Trophoblast cell (in vitro differentiated cells and primary cell): ENCODE results near the gene LBX2.
"Not testable (repeated sequence)": the region's sequence is repeated elsewhere in the genome, so short reads cannot be mapped to it uniquely, and the experiment has no call there.

Source experiments
- DNase-seq, 2 donors: peaks; one replicate each; pipeline ENCODE4 v3.0.0-alpha.2; 2016
- H2AFZ ChIP-seq: 2 replicates; pipeline ENCODE4 v1.6.1; 2013; ENCODE audit warnings: low read length, moderate library complexity, mild to moderate bottlenecking; ENCODE audit not compliant: insufficient read depth, poor library complexity
- H2AK5ac ChIP-seq: 2 replicates; pipeline ENCODE4 v1.6.1; 2013; ENCODE audit warnings: mild to moderate bottlenecking, low read length
- H2BK120ac ChIP-seq: 2 replicates; pipeline ENCODE4 v1.6.1; 2013; ENCODE audit warnings: low read length, mild to moderate bottlenecking, moderate library complexity; ENCODE audit not compliant: insufficient read depth, poor library complexity
- H2BK12ac ChIP-seq: 2 replicates; pipeline ENCODE4 v1.6.1; 2013; ENCODE audit warnings: mild to moderate bottlenecking, low read length, moderate library complexity
- H2BK5ac ChIP-seq: 2 replicates; pipeline ENCODE4 v1.6.1; 2013; ENCODE audit warnings: low read length, low read depth, moderate library complexity, mild to moderate bottlenecking; ENCODE audit not compliant: poor library complexity
- H3K14ac ChIP-seq: 2 replicates; pipeline ENCODE4 v1.6.1; 2013; ENCODE audit warnings: mild to moderate bottlenecking, low read length
- H3K18ac ChIP-seq: 2 replicates; pipeline ENCODE4 v1.6.1; 2013; ENCODE audit warnings: mild to moderate bottlenecking, low read length
- H3K23ac ChIP-seq: 2 replicates; pipeline ENCODE4 v1.6.1; 2013; ENCODE audit warnings: low read length
- H3K27ac ChIP-seq: 2 replicates; pipeline ENCODE4 v1.5.1; 2013; ENCODE audit warnings: low read depth, mild to moderate bottlenecking, inconsistent platforms, low read length, moderate library complexity
- H3K27me3 ChIP-seq: 2 replicates; pipeline ENCODE4 v1.6.1; 2013; ENCODE audit warnings: inconsistent platforms, mild to moderate bottlenecking, low read length, moderate library complexity; ENCODE audit not compliant: insufficient read depth
- H3K36me3 ChIP-seq, 2 experiments: 1 replicate in 1 of 2; 2 replicates in 1 of 2; pipeline ENCODE4 v1.6.1; 2013; ENCODE audit warnings: low read length in 2 of 2, mild to moderate bottlenecking in 2 of 2, moderate library complexity in 1 of 2; ENCODE audit not compliant: insufficient read depth in 2 of 2, control insufficient read depth in 1 of 2
- H3K4ac ChIP-seq: 2 replicates; pipeline ENCODE4 v1.6.1; 2013; ENCODE audit warnings: low read depth, mild to moderate bottlenecking, low read length, moderate library complexity
- H3K4me1 ChIP-seq, 2 experiments: 1 replicate in 1 of 2; 2 replicates in 1 of 2; pipeline ENCODE4 v1.6.1; 2013; ENCODE audit warnings: low read length in 2 of 2, mild to moderate bottlenecking in 2 of 2, moderate library complexity in 1 of 2; ENCODE audit not compliant: insufficient read depth in 2 of 2, control insufficient read depth in 1 of 2
- H3K4me2 ChIP-seq: 2 replicates; pipeline ENCODE4 v1.6.1; 2013; ENCODE audit warnings: inconsistent platforms, mild to moderate bottlenecking, low read length, moderate library complexity
- H3K4me3 ChIP-seq: 2 replicates; pipeline ENCODE4 v1.5.1; 2013; ENCODE audit warnings: mild to moderate bottlenecking, low read depth, low read length, inconsistent platforms
- H3K79me1 ChIP-seq: one replicate; pipeline ENCODE4 v1.6.1; 2013; ENCODE audit warnings: low read length
- H3K79me2 ChIP-seq: 2 replicates; pipeline ENCODE4 v1.6.1; 2013; ENCODE audit warnings: low read length, mild to moderate bottlenecking; ENCODE audit not compliant: control insufficient read depth, insufficient read depth, poor library complexity
- H3K9ac ChIP-seq: 2 replicates; pipeline ENCODE4 v1.6.1; 2013; ENCODE audit warnings: mild to moderate bottlenecking, low read length
- H3K9me3 ChIP-seq: 2 replicates; pipeline ENCODE4 v1.6.1; 2013; ENCODE audit warnings: low read depth, mild to moderate bottlenecking, control low read depth, inconsistent platforms, low read length; ENCODE audit not compliant: insufficient read depth
- H4K12ac ChIP-seq: 2 replicates; pipeline ENCODE4 v1.6.1; 2013; ENCODE audit warnings: low read depth, mild to moderate bottlenecking, low read length, moderate library complexity
- H4K8ac ChIP-seq: 2 replicates; pipeline ENCODE4 v1.6.1; 2013; ENCODE audit warnings: low read depth, mild to moderate bottlenecking, low read length, moderate library complexity
- H4K91ac ChIP-seq: one replicate; pipeline ENCODE4 v1.6.1; 2013; ENCODE audit warnings: low read depth, mild to moderate bottlenecking, low read length, moderate library complexity
- WGBS: extraction: QIAGEN DNeasy Blood & Tissue Kit; methylation state at CpG from one replicate; pipeline ENCODE4 v1.1.7; 2013; ENCODE audit warnings: missing lambda C conversion rate; ENCODE audit not compliant: insufficient read length, insufficient coverage; ENCODE audit errors: extremely low coverage; 5-methylcytosine and 5-hydroxymethylcytosine counted together

The LBX2 gene

DNA sequence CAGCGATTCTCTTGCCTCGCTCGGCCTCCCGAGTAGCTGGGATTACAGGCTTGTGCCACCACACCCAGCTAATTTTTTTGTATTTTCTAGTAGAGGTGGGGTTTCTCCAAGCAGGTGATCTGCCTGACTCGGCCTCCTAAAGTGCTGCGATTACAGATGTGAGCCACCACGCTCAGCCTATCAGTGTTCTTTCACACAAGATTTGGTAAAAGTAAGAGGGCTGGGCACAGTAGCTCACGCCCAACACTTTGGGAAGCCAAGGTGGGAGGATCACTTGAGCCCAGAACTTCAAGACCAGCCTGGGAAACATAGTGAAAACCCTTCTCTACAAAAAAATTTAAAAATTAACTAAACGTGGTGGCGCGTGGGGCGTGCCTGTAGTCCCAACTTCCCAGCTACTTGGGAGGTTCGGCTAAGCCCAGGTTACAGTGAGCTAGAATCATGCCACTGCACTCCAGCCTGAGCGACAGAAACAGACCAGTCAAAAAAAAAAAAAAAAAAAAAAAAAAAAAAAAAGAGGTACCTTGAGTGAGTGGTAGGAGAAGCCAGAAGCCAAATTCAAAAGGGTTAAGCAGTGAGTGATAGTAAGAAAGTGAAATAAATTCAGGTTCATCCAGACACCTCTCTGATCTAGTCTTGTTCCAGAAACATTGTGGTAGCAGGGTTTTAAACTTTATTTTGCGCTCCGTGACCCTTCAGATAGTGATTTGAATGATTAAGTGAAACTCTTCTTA lies 27.9 kb downstream of the LBX2 start:
- WGBS, result no CpG with 5 or more reads among the region's 16 CpGs
- no peak overlapping the region for H2BK5ac ChIP-seq

DNA sequence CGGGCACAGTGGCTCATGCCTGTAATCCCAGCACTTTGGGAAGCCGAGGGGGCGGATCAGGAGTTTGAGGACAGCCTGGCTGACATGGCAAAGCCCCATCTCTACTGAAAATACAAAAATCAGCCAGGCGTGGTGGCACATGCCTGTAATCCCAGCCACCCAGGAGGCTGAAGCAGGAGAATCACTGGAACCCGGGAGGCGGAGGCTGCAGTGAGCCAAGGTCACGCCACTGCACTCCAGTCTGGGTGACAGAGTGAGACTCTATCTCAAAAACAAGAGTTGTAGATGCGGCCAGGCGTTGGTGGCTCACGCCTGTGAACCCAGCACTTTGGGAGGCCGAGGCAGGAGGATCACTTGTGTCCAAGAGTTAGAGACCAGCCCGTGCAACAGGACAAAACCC lies 28.7 kb downstream of the LBX2 start:
- H2BK5ac ChIP-seq, DNase-seq: not testable (repeated sequence)

More for the DNA sequence above, 27.9 kb downstream of the LBX2 start:
- Histone ChIP-seq H3K79me1 (peaks cover 9% of the 10 kb centered on the region), H3K9ac (peak overlapping the region; percentile 83), H3K36me3 (peaks cover 12 to 15% of the 10 kb centered on the region in 2 experiments), H2BK12ac (no peak overlapping the region), H3K9me3 (peaks cover 1% of the 10 kb centered on the region), H3K18ac (no peak overlapping the region), H3K4me3 (peak overlapping the region; percentile 90), H3K23ac (no peak overlapping the region), H3K79me2 (peaks cover 3% of the 10 kb centered on the region), H3K14ac (no peak overlapping the region), H3K4ac (no peak overlapping the region), H2AK5ac (no peak overlapping the region), H3K4me2 (peak overlapping the region; percentile 67), H4K12ac (peak overlapping the region; percentile 85), H2BK120ac (no peak overlapping the region), H4K91ac (no peak overlapping the region), H4K8ac (peak overlapping the region; percentile 90), H3K27me3 (no peaks in the 10 kb centered on the region), H3K4me1 (peaks cover 5 to 7% of the 10 kb centered on the region in 2 experiments), H2AFZ (no peak overlapping the region), H3K27ac (peak overlapping the region; percentile 78)
- DNase-seq, result no peak

DNA sequence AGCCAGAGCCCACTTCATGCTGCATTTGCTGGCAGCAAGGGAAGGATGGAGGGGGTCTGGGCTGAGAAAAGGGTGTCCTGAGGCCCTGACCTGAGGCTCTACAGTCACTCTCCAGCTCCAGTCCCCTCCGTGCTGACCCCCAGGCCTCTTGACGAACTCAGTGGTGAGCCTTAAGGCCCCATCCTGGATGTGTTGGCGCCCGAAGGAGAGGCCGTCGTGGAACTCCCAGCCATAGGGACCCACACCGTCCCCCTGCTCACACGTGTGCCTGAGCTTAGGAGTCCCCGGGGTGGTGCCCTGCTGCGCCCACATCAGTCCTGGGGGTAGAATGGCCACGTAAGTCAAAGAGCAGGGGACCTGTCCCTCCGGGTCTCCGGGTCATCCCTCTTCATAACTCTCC lies 35.0 kb downstream of the LBX2 start:
- H3K27ac ChIP-seq, result no peak overlapping the region
- H3K36me3 ChIP-seq, result peaks cover 34% of the 10 kb centered on the region in 2 experiments
- H3K4me2 ChIP-seq, result peak overlapping the region; percentile 96
- peak overlapping the region; percentile 29 for H2BK120ac ChIP-seq
- peaks cover 8% of the 10 kb centered on the region for H3K79me1 ChIP-seq
- no CpG with 5 or more reads among the region's 13 CpGs for WGBS
- H3K27me3 ChIP-seq, result no peaks in the 10 kb centered on the region
- H3K14ac ChIP-seq, result peak overlapping the region; percentile 95
- H3K4me1 ChIP-seq, result peaks cover 4 to 8% of the 10 kb centered on the region in 2 experiments
- peak overlapping the region; percentile 94 for H3K9ac ChIP-seq
- peak overlapping the region; percentile 68 for H4K8ac ChIP-seq
- peaks cover 5% of the 10 kb centered on the region for H3K9me3 ChIP-seq
- peak overlapping the region; percentile 96 for H3K4ac ChIP-seq
- H3K4me3 ChIP-seq, result peak overlapping the region; percentile 99
- peaks cover 9% of the 10 kb centered on the region for H3K79me2 ChIP-seq
- H3K18ac ChIP-seq, result peak overlapping the region; percentile 60
- H4K12ac ChIP-seq, result peak overlapping the region; percentile 49
- peak overlapping the region; percentile 55 for H2AFZ ChIP-seq
- no peak for DNase-seq
- peak overlapping the region; percentile 46 for H3K23ac ChIP-seq
- peak overlapping the region; percentile 59 for H4K91ac ChIP-seq
- peak overlapping the region; percentile 93 for H2AK5ac ChIP-seq
- peak overlapping the region; percentile 7 for H2BK12ac ChIP-seq
- peak overlapping the region; percentile 34 for H2BK5ac ChIP-seq

More for the DNA sequence above, 28.7 kb downstream of the LBX2 start:
- H3K4me3 ChIP-seq, H3K4me2 ChIP-seq, H2BK120ac ChIP-seq, H3K27me3 ChIP-seq, H4K8ac ChIP-seq, H3K9ac ChIP-seq, H2AK5ac ChIP-seq, H4K12ac ChIP-seq, H2AFZ ChIP-seq, H3K14ac ChIP-seq, H3K27ac ChIP-seq, H4K91ac ChIP-seq, H2BK12ac ChIP-seq, H3K79me1 ChIP-seq, H3K4me1 ChIP-seq, H3K79me2 ChIP-seq, H3K23ac ChIP-seq, H3K18ac ChIP-seq, H3K4ac ChIP-seq, H3K9me3 ChIP-seq: not testable (repeated sequence)
- WGBS, result no CpG with 5 or more reads among the region's 12 CpGs
- peaks cover 12 to 15% of the 10 kb centered on the region in 2 experiments for H3K36me3 ChIP-seq

DNA sequence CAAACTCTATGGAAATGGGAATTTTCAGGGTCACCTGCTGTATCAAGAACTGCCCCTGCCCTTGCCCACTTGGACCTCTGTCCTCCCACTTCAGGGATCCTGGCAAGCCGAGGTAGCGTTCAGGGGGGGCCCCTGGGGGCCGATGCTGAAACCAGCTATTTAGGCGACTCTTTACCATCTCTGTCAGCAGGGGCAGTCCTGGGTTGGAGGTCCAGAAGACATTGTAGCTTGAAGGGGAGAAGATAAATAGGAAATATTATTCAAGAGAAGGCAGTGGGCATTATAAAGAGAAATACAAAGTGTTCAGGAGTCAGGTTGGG lies 36.7 kb downstream of the LBX2 start:
- Histone ChIP-seq H2AK5ac (no peak overlapping the region), H3K36me3 (peaks cover 34 to 36% of the 10 kb centered on the region in 2 experiments), H3K27ac (no peak overlapping the region), H3K18ac (no peak overlapping the region), H3K23ac (no peak overlapping the region), H4K8ac (no peak overlapping the region), H4K12ac (no peak overlapping the region), H3K4ac (no peak overlapping the region), H3K79me1 (peaks cover 15% of the 10 kb centered on the region), H3K9me3 (peaks cover 5% of the 10 kb centered on the region), H2BK120ac (no peak overlapping the region), H3K4me1 (peaks cover 6 to 12% of the 10 kb centered on the region in 2 experiments), H3K9ac (no peak overlapping the region), H3K14ac (no peak overlapping the region), H3K4me2 (no peak overlapping the region), H4K91ac (no peak overlapping the region), H2BK5ac (no peak overlapping the region), H3K27me3 (no peaks in the 10 kb centered on the region), H3K79me2 (peaks cover 17% of the 10 kb centered on the region), H2BK12ac (no peak overlapping the region), H2AFZ (no peak overlapping the region), H3K4me3 (no peak overlapping the region)
- no peak for DNase-seq
- no CpG with 5 or more reads among the region's 4 CpGs for WGBS
